Lung (tissue), 12 donors: ENCODE data around the gene CRYGN. TPM values are rescaled to one million over a fixed set of nuclear protein-coding genes. Genes with fewer than 3 reads are reported as not detected.

ENCODE experiments used
- ATAC-seq: fragments of 200-7000 bp; cut with Tn5 transposase; one replicate; pipeline ENCODE4 v1.9.1; 2020; ENCODE audit warnings: moderate number of reproducible peaks; ENCODE audit not compliant: insufficient read depth, low FRiP score
- DNase-seq, 3 donors: peaks; one replicate each; pipeline ENCODE4 v3.0.0-alpha.2; 2013 to 2017
- H3K27ac ChIP-seq, 2 donors: one replicate each; pipeline ENCODE4 v1.5.1; 2013; ENCODE audit warnings: mild to moderate bottlenecking in 2 of 2, moderate library complexity in 2 of 2, control low read depth in 1 of 2, inconsistent platforms in 1 of 2, low read depth in 1 of 2, low read length in 1 of 2
- H3K27me3 ChIP-seq, 3 donors: one replicate each; pipeline ENCODE4 v1.5.1; 2013; ENCODE audit warnings: low read length in 2 of 3; ENCODE audit not compliant: control insufficient read depth in 3 of 3, insufficient read depth in 3 of 3
- H3K36me3 ChIP-seq, 4 donors: one replicate each; pipeline ENCODE4 v1.5.1; 2013; ENCODE audit warnings: low read length in 4 of 4, mild to moderate bottlenecking in 1 of 4, moderate library complexity in 1 of 4; ENCODE audit not compliant: control insufficient read depth in 4 of 4, insufficient read depth in 4 of 4
- H3K4me1 ChIP-seq, 5 donors: one replicate each; pipeline ENCODE4 v1.5.1; 2013; ENCODE audit warnings: low read length in 5 of 5, mild to moderate bottlenecking in 2 of 5, moderate library complexity in 1 of 5; ENCODE audit not compliant: control insufficient read depth in 5 of 5, insufficient read depth in 5 of 5
- H3K4me3 ChIP-seq: one replicate; pipeline ENCODE4 v1.5.1; 2013; ENCODE audit warnings: mild to moderate bottlenecking, control low read depth, moderate library complexity
- H3K9ac ChIP-seq, 2 donors: one replicate each; pipeline ENCODE4 v1.5.1; 2013; ENCODE audit warnings: low read length in 2 of 2, control low read depth in 1 of 2; ENCODE audit not compliant: insufficient read depth in 1 of 2
- H3K9me3 ChIP-seq, 4 donors: one replicate each; pipeline ENCODE4 v1.5.1; 2013; ENCODE audit warnings: low read length in 3 of 4, mild to moderate bottlenecking in 1 of 4, moderate library complexity in 1 of 4; ENCODE audit not compliant: control insufficient read depth in 4 of 4, insufficient read depth in 3 of 4
- WGBS, 2 donors: extraction: QIAGEN DNeasy Blood & Tissue Kit; methylation state at CpG; one replicate each; pipeline ENCODE4 v1.1.7; 2013; 5-methylcytosine and 5-hydroxymethylcytosine counted together
- polyA plus RNA-seq, 2 donors: library from polyadenylated mRNA; stranded (reverse); fragments of 200-250 nt; gene quantifications; one replicate each; pipeline ENCODE4 v1.2.1, GENCODE V29; 2013
- total RNA-seq, 2 donors: library from RNA; depleted of rRNA in 1 of 2; stranded (reverse); fragments of >200 nt in 1 of 2; gene quantifications; one replicate each; pipeline ENCODE4 v1.2.1, GENCODE V29; 2014 to 2021
- TF ChIP-seq, protein P1 (sequence below): IDR thresholded peaks from 2 replicates; pipeline ENCODE4 v1.5.1; 2012; ENCODE audit warnings: mild to moderate bottlenecking; ENCODE audit errors: control extremely low read depth, extremely low read depth
- donor health status: control.
- donor health status: control.
- donor health status: Bipolar disorder and iron deficiency.
- donor health status: healthy.
- donor health status: DM: yes; HTN: yes; CAD: no.

The CRYGN gene
- total and polyA plus RNA-seq, 4 donors, result 0.07 to 0.34 (median 0.28) TPM; not detected in 1

DNA sequence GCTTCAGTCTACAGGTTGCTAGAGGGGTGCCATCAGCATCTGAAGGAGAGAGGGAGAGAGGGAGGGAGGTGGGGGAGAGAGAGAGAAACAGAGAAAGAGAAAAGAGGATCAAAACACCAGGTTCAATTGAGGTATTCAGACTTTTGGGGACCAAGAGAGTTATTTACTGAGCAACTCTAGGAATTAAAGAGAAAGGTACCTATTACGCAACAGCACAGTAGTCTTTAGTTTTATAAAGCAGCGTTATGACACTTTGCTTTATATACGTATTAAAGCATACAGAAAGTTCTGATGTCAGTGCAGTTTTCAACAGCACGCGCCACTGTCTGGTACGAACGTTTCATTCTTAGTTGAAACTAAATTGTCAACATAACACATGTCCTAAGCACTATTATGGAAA, 37.9 kb upstream of the CRYGN start:
- no peak for ATAC-seq
- no peaks in the 10 kb centered on the region for H3K4me1 ChIP-seq
- no peaks in the 10 kb centered on the region for H3K9me3 ChIP-seq
- H3K27me3 ChIP-seq, result no peaks in the 10 kb centered on the region
- H3K4me3 ChIP-seq, result no peak overlapping the region
- WGBS, 2 donors, result 90 to 92% methylated on average over 7 of the region's 7 CpGs
- H3K9ac ChIP-seq, result no peak overlapping the region
- TF ChIP-seq, protein P1, sequence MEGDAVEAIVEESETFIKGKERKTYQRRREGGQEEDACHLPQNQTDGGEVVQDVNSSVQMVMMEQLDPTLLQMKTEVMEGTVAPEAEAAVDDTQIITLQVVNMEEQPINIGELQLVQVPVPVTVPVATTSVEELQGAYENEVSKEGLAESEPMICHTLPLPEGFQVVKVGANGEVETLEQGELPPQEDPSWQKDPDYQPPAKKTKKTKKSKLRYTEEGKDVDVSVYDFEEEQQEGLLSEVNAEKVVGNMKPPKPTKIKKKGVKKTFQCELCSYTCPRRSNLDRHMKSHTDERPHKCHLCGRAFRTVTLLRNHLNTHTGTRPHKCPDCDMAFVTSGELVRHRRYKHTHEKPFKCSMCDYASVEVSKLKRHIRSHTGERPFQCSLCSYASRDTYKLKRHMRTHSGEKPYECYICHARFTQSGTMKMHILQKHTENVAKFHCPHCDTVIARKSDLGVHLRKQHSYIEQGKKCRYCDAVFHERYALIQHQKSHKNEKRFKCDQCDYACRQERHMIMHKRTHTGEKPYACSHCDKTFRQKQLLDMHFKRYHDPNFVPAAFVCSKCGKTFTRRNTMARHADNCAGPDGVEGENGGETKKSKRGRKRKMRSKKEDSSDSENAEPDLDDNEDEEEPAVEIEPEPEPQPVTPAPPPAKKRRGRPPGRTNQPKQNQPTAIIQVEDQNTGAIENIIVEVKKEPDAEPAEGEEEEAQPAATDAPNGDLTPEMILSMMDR, result no peak
- no peak for DNase-seq
- no peak overlapping the region for H3K27ac ChIP-seq
- peaks cover 2 to 11% (median 5%) of the 10 kb centered on the region in 4 donors for H3K36me3 ChIP-seq

DNA sequence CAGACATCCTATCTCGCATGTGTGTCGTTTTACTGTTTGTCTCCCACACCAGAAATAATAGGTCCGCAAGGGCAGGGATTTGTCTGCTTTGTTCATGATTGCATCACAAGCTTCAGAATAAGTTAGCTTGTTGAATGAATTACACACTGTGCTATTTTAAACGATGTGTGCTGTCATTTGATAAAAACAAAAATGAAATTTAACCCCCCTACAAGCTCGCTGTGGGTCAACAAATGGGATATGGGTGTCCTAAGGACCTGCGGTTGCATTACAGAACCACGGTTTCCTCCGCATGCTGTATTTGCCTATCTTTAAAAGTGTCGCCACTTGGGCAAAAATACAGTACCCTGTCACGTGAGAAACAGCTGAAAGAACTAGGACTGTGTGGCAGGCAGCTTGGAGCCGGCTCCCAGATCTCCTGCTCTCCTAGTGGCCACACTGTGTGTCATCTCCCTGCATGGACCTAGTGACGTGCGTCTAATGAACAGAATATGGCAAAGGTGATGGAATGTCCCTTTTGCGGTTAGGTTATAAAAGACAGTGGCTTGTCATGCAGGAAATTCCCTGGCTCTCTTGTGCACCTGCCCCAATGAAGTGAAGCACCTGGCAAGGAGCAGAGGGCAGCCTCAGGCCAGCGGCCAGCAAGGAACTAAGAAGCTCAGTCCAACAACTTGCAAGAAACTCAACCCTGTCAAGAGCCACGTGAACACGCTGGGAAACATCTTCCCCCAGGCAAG, 32.9 kb upstream of the CRYGN start:
- Histone ChIP-seq H3K27ac (no peak overlapping the region), H3K36me3 (peaks cover 7 to 28% (median 17%) of the 10 kb centered on the region in 4 donors), H3K4me1 (peaks cover 0 to 9% (median 0%) of the 10 kb centered on the region in 5 donors), H3K4me3 (no peak overlapping the region), H3K27me3 (no peaks in the 10 kb centered on the region), H3K9ac (no peak overlapping the region), H3K9me3 (no peaks in the 10 kb centered on the region)
- TF ChIP-seq, protein P1, result no peak
- WGBS, 2 donors, result 71 to 78% methylated on average over 17 of the region's 17 CpGs
- DNase-seq, result peak in 2 of 3 donors; percentile 41 to 44
- no peak for ATAC-seq

DNA sequence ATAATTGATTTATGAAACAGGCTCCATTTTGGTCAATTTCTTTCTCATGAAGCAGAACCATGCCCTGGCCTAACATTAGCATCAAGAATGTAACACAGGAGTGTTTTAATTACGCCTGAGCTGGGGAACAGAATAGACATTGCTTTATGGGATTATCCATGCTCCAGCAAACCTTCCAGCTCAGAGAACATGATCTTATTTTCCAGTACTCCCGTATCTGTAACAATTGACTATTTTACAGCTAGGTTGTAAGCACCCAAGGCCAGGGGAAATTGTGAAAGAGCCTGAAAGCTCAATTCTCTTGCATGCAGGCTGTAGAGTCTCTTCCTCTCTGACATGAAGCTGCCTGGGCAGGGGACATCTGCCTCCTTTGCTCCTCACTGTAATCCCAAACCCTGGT, 30.8 kb upstream of the CRYGN start:
- no peaks in the 10 kb centered on the region for H3K9me3 ChIP-seq
- no peak overlapping the region for H3K27ac ChIP-seq
- DNase-seq (no peak), ATAC-seq (no peak)
- 61 to 91% methylated on average over 2 of the region's 2 CpGs for WGBS, 2 donors
- TF ChIP-seq, protein P1, result no peak
- H3K4me1 ChIP-seq, result peaks cover 0 to 9% (median 0%) of the 10 kb centered on the region in 5 donors
- H3K27me3 ChIP-seq, result no peaks in the 10 kb centered on the region
- no peak overlapping the region for H3K9ac ChIP-seq
- no peak overlapping the region for H3K4me3 ChIP-seq
- peaks cover 9 to 31% (median 19%) of the 10 kb centered on the region in 4 donors for H3K36me3 ChIP-seq

DNA sequence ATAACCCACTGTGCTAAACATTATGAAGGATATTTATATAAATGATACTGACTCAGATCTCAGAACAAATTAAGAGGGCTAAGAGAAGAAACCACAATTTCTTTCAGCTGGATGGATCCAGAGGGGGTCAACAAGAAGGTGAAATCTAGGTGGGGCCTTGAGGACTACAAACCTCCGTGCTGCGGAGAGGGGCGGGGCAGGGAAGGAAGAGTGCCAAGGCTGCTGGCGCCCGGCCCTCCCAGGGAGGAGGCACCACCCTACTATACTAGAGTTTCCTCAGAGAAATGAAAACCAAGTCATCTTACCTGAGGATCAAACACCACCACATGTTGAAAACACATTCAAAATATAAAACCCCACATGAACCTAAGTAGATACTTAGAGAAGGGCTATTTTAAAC, 29.3 kb upstream of the CRYGN start:
- TF ChIP-seq, protein P1, result no peak
- no peak overlapping the region for H3K27ac ChIP-seq
- DNase-seq, result no peak
- ATAC-seq, result no peak
- no peaks in the 10 kb centered on the region for H3K9me3 ChIP-seq
- peaks cover 0 to 9% (median 0%) of the 10 kb centered on the region in 5 donors for H3K4me1 ChIP-seq
- peaks cover 15 to 40% (median 29%) of the 10 kb centered on the region in 4 donors for H3K36me3 ChIP-seq
- WGBS, 2 donors, result 60 to 79% methylated on average over 5 of the region's 5 CpGs
- H3K27me3 ChIP-seq, result no peaks in the 10 kb centered on the region
- no peak overlapping the region for H3K9ac ChIP-seq
- H3K4me3 ChIP-seq, result no peak overlapping the region
